ENCODE data around the gene IGFN1. TPM values are rescaled to one million over a fixed set of nuclear protein-coding genes. Genes with fewer than 3 reads are reported as not detected.
"Not testable (repeated sequence)": the region's sequence is repeated elsewhere in the genome, so short reads cannot be mapped to it uniquely, and the experiment has no call there.

Gene IGFN1
- total RNA-seq, 1 experiment from 2014 or later: 0.34 TPM

- DNase-seq (ENCODE audit: low read depth): not testable (repeated sequence)
These were observed 27.6 kb upstream of the IGFN1 start for GRCh38 chr1:201163036-201163435.

GRCh38 chr1:201163707-201164106 lies 26.9 kb upstream of the IGFN1 start:
- DNase-seq (ENCODE audit: low read depth): no peak

GRCh38 chr1:201164645-201165044 lies 26.0 kb upstream of the IGFN1 start:
- no peak for DNase-seq (ENCODE audit: low read depth)

GRCh38 chr1:201167041-201167991 lies 23.3 kb upstream of the IGFN1 start:
- no peak for DNase-seq (ENCODE audit: low read depth)

GRCh38 chr1:201169203-201169602 lies 21.4 kb upstream of the IGFN1 start:
- no peak for DNase-seq (ENCODE audit: low read depth)

GRCh38 chr1:201169971-201170532 lies 20.6 kb upstream of the IGFN1 start:
- DNase-seq (ENCODE audit: low read depth): no peak

GRCh38 chr1:201170533-201171062 lies 20.0 kb upstream of the IGFN1 start:
- peak; percentile 94 for DNase-seq (ENCODE audit: low read depth)

- peak; percentile 32 for DNase-seq (ENCODE audit: low read depth)
These were observed 19.3 kb upstream of the IGFN1 start for GRCh38 chr1:201171063-201172036.

GRCh38 chr1:201172326-201172725 lies 18.3 kb upstream of the IGFN1 start:
- DNase-seq (ENCODE audit: low read depth): peak; percentile 20

GRCh38 chr1:201172999-201173610 lies 17.5 kb upstream of the IGFN1 start:
- peak; percentile 90 for DNase-seq (ENCODE audit: low read depth)

- no peak for DNase-seq (ENCODE audit: low read depth)
These were observed 16.9 kb upstream of the IGFN1 start for GRCh38 chr1:201173736-201174135.

GRCh38 chr1:201175820-201176500 lies 14.7 kb upstream of the IGFN1 start:
- no peak for DNase-seq (ENCODE audit: low read depth)

GRCh38 chr1:201176940-201177339 lies 13.7 kb upstream of the IGFN1 start:
- no peak for DNase-seq (ENCODE audit: low read depth)

- no peak for DNase-seq (ENCODE audit: low read depth)
These were observed 11.9 kb upstream of the IGFN1 start for GRCh38 chr1:201178718-201179117.

- no peak for DNase-seq (ENCODE audit: low read depth)
These were observed 10.5 kb upstream of the IGFN1 start for GRCh38 chr1:201180141-201180540.

- no peak for DNase-seq (ENCODE audit: low read depth)
These were observed 9.7 kb upstream of the IGFN1 start for GRCh38 chr1:201180901-201181300.

GRCh38 chr1:201181323-201181722 lies 9.3 kb upstream of the IGFN1 start:
- no peak for DNase-seq (ENCODE audit: low read depth)

- DNase-seq (ENCODE audit: low read depth): no peak
These were observed 8.9 kb upstream of the IGFN1 start for GRCh38 chr1:201181726-201182125.

- no peak for DNase-seq (ENCODE audit: low read depth)
These were observed 7.4 kb upstream of the IGFN1 start for GRCh38 chr1:201183209-201183608.

GRCh38 chr1:201183753-201184152 lies 6.9 kb upstream of the IGFN1 start:
- DNase-seq (ENCODE audit: low read depth): peak; percentile 26
